H1 (cell line): Measurements from ENCODE around the gene POLR1C.
A peak's percentile ranks its signal among the peaks of the same experiment; 100 is the strongest.

Source experiments
- BACH1 ChIP-seq: IDR thresholded peaks from 2 replicates; pipeline ENCODE4 v1.6.1; 2012; ENCODE audit warnings: low read length, improper control_type of control experiment
- CEBPB ChIP-seq: IDR thresholded peaks from 2 replicates; pipeline ENCODE4 v1.6.1; 2012; ENCODE audit warnings: low read depth, low read length
- HDAC2 ChIP-seq, 2 experiments: fragments of 300-600 bp in 1 of 2; sonication (generic) in 1 of 2; IDR thresholded peaks; 2 replicates each; pipeline ENCODE4 v1.6.1; 2011 to 2012; ENCODE audit warnings: low read depth in 2 of 2, low read length in 2 of 2, mild to moderate bottlenecking in 2 of 2, moderate library complexity in 2 of 2, borderline replicate concordance in 1 of 2, inconsistent platforms in 1 of 2
- KDM5A ChIP-seq: fragments of 200-600 bp; IDR thresholded peaks from 2 replicates; pipeline ENCODE4 v1.7.1; 2012; ENCODE audit warnings: mild to moderate bottlenecking, low read length, inconsistent platforms, mixed read lengths
- POLR2A ChIP-seq, 2 experiments: IDR thresholded peaks; 1 replicate in 1 of 2; 2 replicates in 1 of 2; pipeline ENCODE4 v1.6.1; 2011; ENCODE audit warnings: low read depth in 2 of 2, low read length in 2 of 2, mild to moderate bottlenecking in 2 of 2; ENCODE audit errors: control extremely low read depth in 1 of 2
- POLR2AphosphoS5 ChIP-seq: IDR thresholded peaks from 2 replicates; pipeline ENCODE4 v1.6.1; 2011; ENCODE audit warnings: low read depth, low read length
- RAD21 ChIP-seq, 2 experiments: IDR thresholded peaks in 1 of 2; conservative IDR thresholded peaks in 1 of 2; 2 replicates each; pipeline ENCODE4 v1.6.1; 2011; ENCODE audit warnings: low read depth in 2 of 2, low read length in 2 of 2, improper control_type of control experiment in 1 of 2, inconsistent platforms in 1 of 2, mild to moderate bottlenecking in 1 of 2, moderate library complexity in 1 of 2
- SAP30 ChIP-seq: fragments of 300-600 bp; sonication (generic); IDR thresholded peaks from 2 replicates; pipeline ENCODE4 v1.7.1; 2012; ENCODE audit warnings: low read length, moderate library complexity, mild to moderate bottlenecking, inconsistent platforms; ENCODE audit not compliant: insufficient read depth, insufficient replicate concordance
- SIRT6 ChIP-seq: IDR thresholded peaks from one replicate; pipeline ENCODE4 v1.7.1; 2012; ENCODE audit warnings: low read length, inconsistent platforms
- SP1 ChIP-seq: IDR thresholded peaks from 2 replicates; pipeline ENCODE4 v1.6.1; 2011; ENCODE audit warnings: low read depth, low read length
- SRF ChIP-seq: IDR thresholded peaks from 2 replicates; pipeline ENCODE4 v1.6.1; 2011; ENCODE audit warnings: mild to moderate bottlenecking, low read depth, low read length, moderate library complexity
- YY1 ChIP-seq: IDR thresholded peaks from 2 replicates; pipeline ENCODE4 v1.6.1; 2011; ENCODE audit warnings: low read depth, mild to moderate bottlenecking, low read length
- ZNF274 ChIP-seq: IDR thresholded peaks from 2 replicates; pipeline ENCODE4 v1.7.0; 2012; ENCODE audit warnings: low read length, borderline replicate concordance; ENCODE audit errors: extremely low read depth
- TF ChIP-seq, protein P1 (sequence below), 3 experiments: IDR thresholded peaks; 1 replicate in 2 of 3; 2 replicates in 1 of 3; pipeline versions ENCODE4 v1.5.1 to v1.6.1; 2011; ENCODE audit warnings: low read length in 3 of 3, mild to moderate bottlenecking in 3 of 3, inconsistent platforms in 2 of 3, low read depth in 1 of 3, moderate library complexity in 1 of 3; ENCODE audit not compliant: insufficient read depth in 1 of 3; ENCODE audit errors: control extremely low read depth in 1 of 3

- TF ChIP-seq, protein P1, sequence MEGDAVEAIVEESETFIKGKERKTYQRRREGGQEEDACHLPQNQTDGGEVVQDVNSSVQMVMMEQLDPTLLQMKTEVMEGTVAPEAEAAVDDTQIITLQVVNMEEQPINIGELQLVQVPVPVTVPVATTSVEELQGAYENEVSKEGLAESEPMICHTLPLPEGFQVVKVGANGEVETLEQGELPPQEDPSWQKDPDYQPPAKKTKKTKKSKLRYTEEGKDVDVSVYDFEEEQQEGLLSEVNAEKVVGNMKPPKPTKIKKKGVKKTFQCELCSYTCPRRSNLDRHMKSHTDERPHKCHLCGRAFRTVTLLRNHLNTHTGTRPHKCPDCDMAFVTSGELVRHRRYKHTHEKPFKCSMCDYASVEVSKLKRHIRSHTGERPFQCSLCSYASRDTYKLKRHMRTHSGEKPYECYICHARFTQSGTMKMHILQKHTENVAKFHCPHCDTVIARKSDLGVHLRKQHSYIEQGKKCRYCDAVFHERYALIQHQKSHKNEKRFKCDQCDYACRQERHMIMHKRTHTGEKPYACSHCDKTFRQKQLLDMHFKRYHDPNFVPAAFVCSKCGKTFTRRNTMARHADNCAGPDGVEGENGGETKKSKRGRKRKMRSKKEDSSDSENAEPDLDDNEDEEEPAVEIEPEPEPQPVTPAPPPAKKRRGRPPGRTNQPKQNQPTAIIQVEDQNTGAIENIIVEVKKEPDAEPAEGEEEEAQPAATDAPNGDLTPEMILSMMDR (IDR thresholded peaks at IDR 0.05; ENCODE audit: control extremely low read depth in 1 of 3, insufficient read depth in 1 of 3, low read depth in 1 of 3, low read length in 3 of 3), result no peak
- TF ChIP-seq POLR2AphosphoS5, result peak; percentile 96
- TF ChIP-seq RAD21 (IDR thresholded peaks at IDR 0.05 in 1 of 2, conservative IDR thresholded peaks at IDR 0.05 in 1 of 2; ENCODE audit: low read depth in 2 of 2, low read length in 2 of 2), result no peak
- no peak for TF ChIP-seq ZNF274
- TF ChIP-seq YY1, result peak; percentile 96
- no peak for TF ChIP-seq SRF
- no peak for TF ChIP-seq SAP30
- TF ChIP-seq POLR2A (IDR thresholded peaks at IDR 0.05; ENCODE audit: control extremely low read depth in 1 of 2, low read depth in 2 of 2, low read length in 2 of 2), result peak; percentile 92 to 97
- TF ChIP-seq SP1, result no peak
- peak; percentile 93 for TF ChIP-seq KDM5A
- no peak for TF ChIP-seq SIRT6
- TF ChIP-seq CEBPB, result no peak
- peak in 1 of 2 experiments; percentile 34; a peak in 1 of 4 replicates for TF ChIP-seq HDAC2 (IDR thresholded peaks at IDR 0.05; ENCODE audit: borderline replicate concordance in 1 of 2, low read depth in 2 of 2, low read length in 2 of 2)
- peak; percentile 46; the same call in 1 of the 2 replicates for TF ChIP-seq BACH1
Measured at GRCh38 chr6:43477235-43478007, 39.5 kb upstream of the POLR1C start, which contains the start of gene TJAP1.
